CD4-positive, alpha-beta memory T cell (primary cell): ENCODE results near the gene ARHGAP1. TPM values are rescaled to one million over a fixed set of nuclear protein-coding genes. Genes with fewer than 3 reads are reported as not detected.

Source experiments
- CTCF ChIA-PET: fragments of 350-600 bp; sonication (Branson Sonifier 250); formaldehyde crosslinking; loops from one replicate; lab custom pipeline; 2021; ENCODE audit warnings: inconsistent platforms; ENCODE audit not compliant: partially characterized antibody; lab: Charles Lee
- POLR2A ChIA-PET: fragments of 350-600 bp; sonication (Branson Sonifier 250); formaldehyde crosslinking; loops from one replicate; lab custom pipeline; 2021; ENCODE audit not compliant: partially characterized antibody; lab: Charles Lee
- DNase-seq, 5 donors: peaks; one replicate each; pipeline versions ENCODE4 v3.0.0 to v3.0.0-alpha.2; 2020 to 2022; ENCODE audit warnings: mixed read lengths in 1 of 5
- H3K27ac ChIP-seq: one replicate; pipeline ENCODE4 v1.7.0; 2013; ENCODE audit warnings: low read depth, low read length
- H3K27me3 ChIP-seq: 2 replicates; pipeline ENCODE4 v1.7.0; 2013; ENCODE audit warnings: mild to moderate bottlenecking, low read length, moderate library complexity; ENCODE audit not compliant: insufficient read depth
- H3K36me3 ChIP-seq: 2 replicates; pipeline ENCODE4 v1.7.0; 2013; ENCODE audit warnings: mild to moderate bottlenecking, low read length, moderate library complexity; ENCODE audit not compliant: insufficient read depth
- H3K4me1 ChIP-seq: 2 replicates; pipeline ENCODE4 v1.7.0; 2013; ENCODE audit warnings: mild to moderate bottlenecking, low read length, moderate library complexity; ENCODE audit not compliant: insufficient read depth
- H3K4me3 ChIP-seq, 2 donors: one replicate each; pipeline ENCODE4 v1.7.0; 2013; ENCODE audit warnings: low read length in 2 of 2, mild to moderate bottlenecking in 1 of 2
- H3K9me3 ChIP-seq, 2 donors: one replicate each; pipeline ENCODE4 v1.7.0; 2013; ENCODE audit warnings: low read length in 2 of 2, control low read depth in 1 of 2; ENCODE audit not compliant: control insufficient read depth in 1 of 2
- H3K27ac Mint-ChIP-seq, 7 donors: one replicate each; pipeline ENCODE4 v1.8.0; 2020 to 2021; ENCODE audit warnings: mixed read lengths in 7 of 7, mild to moderate bottlenecking in 6 of 7, inconsistent platforms in 3 of 7, moderate library complexity in 3 of 7
- H3K27me3 Mint-ChIP-seq, 2 donors: one replicate each; pipeline ENCODE4 v1.8.0; 2020 to 2021; ENCODE audit warnings: mixed read lengths in 2 of 2
- H3K36me3 Mint-ChIP-seq, 2 donors: one replicate each; pipeline ENCODE4 v1.8.0; 2020 to 2021; ENCODE audit warnings: mixed read lengths in 2 of 2, inconsistent platforms in 1 of 2, mild to moderate bottlenecking in 1 of 2
- H3K4me1 Mint-ChIP-seq, 4 donors: one replicate each; pipeline ENCODE4 v1.8.0; 2020 to 2021; ENCODE audit warnings: mixed read lengths in 4 of 4, mild to moderate bottlenecking in 1 of 4
- H3K4me3 Mint-ChIP-seq, 8 donors: one replicate each; pipeline ENCODE4 v1.8.0; 2020 to 2021; ENCODE audit warnings: mixed read lengths in 8 of 8, mild to moderate bottlenecking in 7 of 8, moderate library complexity in 6 of 8, inconsistent platforms in 3 of 8
- H3K9me3 Mint-ChIP-seq, 8 donors: one replicate each; pipeline ENCODE4 v1.8.0; 2020 to 2021; ENCODE audit warnings: mixed read lengths in 8 of 8, mild to moderate bottlenecking in 5 of 8, inconsistent platforms in 3 of 8, moderate library complexity in 1 of 8
- intact Hi-C: fragments of 100-400 bp; cut with micrococcal nuclease; formaldehyde crosslinking; loops from one replicate; pipeline ENCODE4 v1.15.1; 2023
- polyA plus RNA-seq, 2 donors: library from polyadenylated mRNA; unstranded; fragments of 300-500 nt; fragmentation: Illumina TruSeq; gene quantifications; one replicate each; pipeline ENCODE4 v1.2.3, GENCODE V29; 2021
- total RNA-seq, 2 experiments: library from RNA; stranded (reverse); gene quantifications; one replicate each; pipeline ENCODE4 v1.2.3, GENCODE V29; 2021

The ARHGAP1 gene
- total and polyA plus RNA-seq, 4 experiments from 2014 or later = 39.0 to 85.8 (median 66.7) TPM

DNA sequence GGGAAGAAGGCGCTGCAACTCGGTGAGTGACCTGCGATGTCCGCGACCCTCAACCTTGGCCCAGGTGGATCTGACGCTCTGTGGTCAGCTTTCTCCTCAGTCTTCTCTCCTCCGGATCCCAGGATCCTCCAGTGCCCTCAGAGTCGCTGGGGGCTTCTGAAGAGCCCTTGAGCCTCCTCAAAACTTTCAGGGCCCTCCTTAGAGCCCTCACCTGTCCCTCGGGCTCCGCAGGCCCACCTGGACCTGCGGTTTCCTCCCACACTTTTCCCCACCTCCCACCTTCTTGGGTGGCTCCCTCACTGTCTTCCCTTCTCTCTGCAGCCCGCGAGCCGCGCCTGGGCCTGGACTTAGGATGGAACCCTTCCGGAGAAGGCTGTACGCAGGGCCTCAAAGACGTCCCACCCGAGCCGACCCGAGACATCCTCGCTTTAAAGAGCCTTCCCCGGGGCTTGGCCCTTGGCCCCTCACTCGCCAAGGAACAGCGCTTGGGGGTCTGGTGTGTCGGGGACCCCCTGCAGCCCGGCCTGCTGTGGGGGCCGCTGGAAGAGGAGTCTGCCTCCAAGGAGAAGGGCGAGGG is 747 bp upstream of the ARHGAP1 start:
- intact Hi-C loops = loop anchor here (2.0 kb wide), 1 partner anchor 854 kb away; the partner anchor contains the start of gene CRY2
- DNase-seq = no peak
- H3K27ac ChIP-seq = peak overlapping the region; percentile 86

DNA sequence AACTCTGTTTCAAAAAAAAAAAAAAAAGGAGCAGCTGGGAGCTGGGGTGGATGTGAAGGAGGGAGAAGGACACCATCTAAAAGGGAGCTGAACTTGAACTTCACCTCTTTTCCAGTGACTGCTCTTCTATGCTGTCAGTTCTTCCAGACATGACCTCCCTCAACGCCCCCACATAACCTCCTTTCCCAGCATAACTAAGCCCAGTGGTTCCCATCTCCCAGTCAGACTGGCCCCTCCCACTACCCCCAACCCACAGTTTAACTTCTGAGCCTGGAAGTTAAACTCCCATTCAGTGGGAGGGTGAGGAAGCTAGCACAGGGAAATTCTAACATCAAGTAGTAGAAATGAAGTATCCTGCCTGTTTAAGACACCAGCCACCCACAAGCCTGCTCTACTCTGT is 1.8 kb downstream of the ARHGAP1 start:
- intact Hi-C loops = no loop called here
- Histone ChIP-seq H3K4me3 (peak overlapping the region in 1 of 2 donors; percentile 82), H3K36me3 (peaks cover 42% of the 10 kb centered on the region), H3K27ac (no peak overlapping the region), H3K27me3 (no peaks in the 10 kb centered on the region), H3K9me3 (no peaks in the 10 kb centered on the region), H3K4me1 (peaks cover 72% of the 10 kb centered on the region)
- Mint-ChIP-seq H3K27ac (peak overlapping the region in 6 of 7 donors; percentile 42 to 88 (median 72)), H3K36me3 (peaks cover 23 to 60% of the 10 kb centered on the region in 2 donors), H3K4me1 (peaks cover 33 to 85% (median 51%) of the 10 kb centered on the region in 4 donors), H3K27me3 (no peaks in the 10 kb centered on the region), H3K9me3 (peaks cover 0 to 3% (median 0%) of the 10 kb centered on the region in 8 donors), H3K4me3 (peak overlapping the region; percentile 46 to 99 (median 94))
- POLR2A ChIA-PET = interaction anchor here (1.3 to 4.6 kb wide), 5 partner anchors 20 to 81 kb away, joined by 4 to 85 read pairs (median 5); partner anchors contain the start of gene ATG13
- DNase-seq = no peak
- CTCF ChIA-PET = interaction anchor here (0.6 to 7.5 kb wide), 4 partner anchors 22 to 330 kb away, joined by 3 to 61 read pairs (median 8); no protein-coding TSS in a partner anchor

More for the DNA sequence above, 747 bp upstream of the ARHGAP1 start:
- Histone ChIP-seq H3K36me3 (peaks cover 40% of the 10 kb centered on the region), H3K4me1 (peaks cover 59% of the 10 kb centered on the region), H3K9me3 (no peaks in the 10 kb centered on the region), H3K27me3 (no peaks in the 10 kb centered on the region), H3K4me3 (peak overlapping the region; percentile 82 to 98)
- Mint-ChIP-seq H3K4me3 (peak overlapping the region; percentile 92 to 100 (median 99)), H3K36me3 (peaks cover 14 to 58% of the 10 kb centered on the region in 2 donors), H3K27me3 (no peaks in the 10 kb centered on the region), H3K27ac (peak overlapping the region; percentile 88 to 99 (median 96)), H3K9me3 (peaks cover 0 to 3% (median 0%) of the 10 kb centered on the region in 8 donors), H3K4me1 (peaks cover 30 to 65% (median 47%) of the 10 kb centered on the region in 4 donors)
- ChIA-PET POLR2A (interaction anchor here (0.7 to 4.6 kb wide), 16 partner anchors 8 to 877 kb away, joined by 3 to 85 read pairs (median 4); partner anchors contain the start of genes AMBRA1, ATG13, DDB2 and HARBI1), CTCF (interaction anchor here (1.2 to 7.5 kb wide), 5 partner anchors 15 to 107 kb away, joined by 3 to 61 read pairs (median 4); partner anchors contain the start of genes AMBRA1, ATG13 and HARBI1)

DNA sequence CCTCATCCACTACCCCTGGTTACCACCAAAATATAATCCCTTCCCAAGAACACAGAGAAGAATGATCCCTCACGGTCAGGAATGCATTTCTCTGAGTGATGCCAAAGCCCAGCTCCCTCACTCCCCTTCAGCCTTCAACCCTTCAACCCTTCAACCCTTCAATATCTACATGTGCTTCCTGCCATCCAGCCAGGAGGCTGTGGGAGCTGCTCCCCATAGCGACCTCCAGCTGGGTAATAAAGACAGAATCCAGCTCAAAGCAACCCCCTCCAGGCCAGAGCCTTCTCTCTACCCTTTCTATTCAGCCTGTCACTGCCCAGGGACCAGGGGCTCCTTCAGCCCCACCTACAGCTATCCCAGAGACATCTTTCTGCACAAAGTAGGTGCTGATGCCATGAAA is 2.7 kb downstream of the ARHGAP1 start:
- H3K36me3 ChIP-seq = peaks cover 39% of the 10 kb centered on the region
- H3K27me3 ChIP-seq = no peaks in the 10 kb centered on the region
- Mint-ChIP-seq H3K4me1 (peaks cover 27 to 76% (median 44%) of the 10 kb centered on the region in 4 donors), H3K27me3 (no peaks in the 10 kb centered on the region), H3K9me3 (peaks cover 0 to 3% (median 0%) of the 10 kb centered on the region in 8 donors), H3K27ac (peak overlapping the region; percentile 47 to 94 (median 89)), H3K4me3 (peak overlapping the region in 6 of 8 donors; percentile 36 to 67 (median 61)), H3K36me3 (peaks cover 17 to 52% of the 10 kb centered on the region in 2 donors)
- no peak for DNase-seq
- no peak overlapping the region for H3K27ac ChIP-seq
- ChIA-PET POLR2A (interaction anchor here (1.3 to 1.8 kb wide), 3 partner anchors 24 to 80 kb away, joined by 4 to 9 read pairs (median 4); partner anchors contain the start of gene ATG13), CTCF (interaction anchor here (1.0 to 7.5 kb wide), 2 partner anchors 12 to 27 kb away, joined by 4 to 61 read pairs; no protein-coding TSS in a partner anchor)
- no peak overlapping the region for H3K4me3 ChIP-seq
- H3K9me3 ChIP-seq = no peaks in the 10 kb centered on the region
- intact Hi-C loops = no loop called here
- H3K4me1 ChIP-seq = peaks cover 65% of the 10 kb centered on the region

DNA sequence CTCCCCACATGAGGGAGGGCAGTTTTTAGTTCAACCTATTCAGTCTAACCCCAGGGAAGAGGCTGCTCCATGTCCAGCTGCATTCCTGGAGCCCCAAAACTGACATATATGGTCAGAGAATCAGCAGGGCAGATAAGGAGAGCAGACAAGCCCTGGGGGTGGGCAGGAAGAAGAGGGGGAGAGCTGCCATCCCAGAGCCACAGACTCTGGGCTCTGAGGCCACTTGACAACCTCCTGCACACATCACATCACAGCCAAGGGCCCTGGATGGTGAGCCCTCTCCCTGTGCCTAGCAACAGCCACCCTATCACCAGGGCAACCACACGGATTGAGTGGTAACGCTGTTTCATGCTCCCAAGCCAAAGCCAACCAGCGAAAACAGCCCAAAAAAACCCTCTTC is 3.1 kb downstream of the ARHGAP1 start:
- Mint-ChIP-seq H3K27ac (peak overlapping the region in 5 of 7 donors; percentile 50 to 93 (median 89)), H3K36me3 (peaks cover 13 to 48% of the 10 kb centered on the region in 2 donors), H3K4me3 (peak overlapping the region in 3 of 8 donors; percentile 36 to 67 (median 63)), H3K4me1 (peaks cover 25 to 72% (median 41%) of the 10 kb centered on the region in 4 donors), H3K9me3 (peaks cover 0 to 3% (median 0%) of the 10 kb centered on the region in 8 donors), H3K27me3 (no peaks in the 10 kb centered on the region)
- ChIA-PET CTCF (interaction anchor here (1.0 to 7.5 kb wide), 3 partner anchors 11 to 383 kb away, joined by 3 to 61 read pairs (median 4); no protein-coding TSS in a partner anchor), POLR2A (interaction anchor here (1.6 to 1.8 kb wide), 2 partner anchors 26 to 80 kb away, joined by 4 to 9 read pairs; partner anchors contain the start of gene ATG13)
- no peaks in the 10 kb centered on the region for H3K27me3 ChIP-seq
- H3K36me3 ChIP-seq = peaks cover 37% of the 10 kb centered on the region
- no peak overlapping the region for H3K27ac ChIP-seq
- no peak for DNase-seq
- intact Hi-C loops = no loop called here
- peaks cover 61% of the 10 kb centered on the region for H3K4me1 ChIP-seq
- no peak overlapping the region for H3K4me3 ChIP-seq
- no peaks in the 10 kb centered on the region for H3K9me3 ChIP-seq

DNA sequence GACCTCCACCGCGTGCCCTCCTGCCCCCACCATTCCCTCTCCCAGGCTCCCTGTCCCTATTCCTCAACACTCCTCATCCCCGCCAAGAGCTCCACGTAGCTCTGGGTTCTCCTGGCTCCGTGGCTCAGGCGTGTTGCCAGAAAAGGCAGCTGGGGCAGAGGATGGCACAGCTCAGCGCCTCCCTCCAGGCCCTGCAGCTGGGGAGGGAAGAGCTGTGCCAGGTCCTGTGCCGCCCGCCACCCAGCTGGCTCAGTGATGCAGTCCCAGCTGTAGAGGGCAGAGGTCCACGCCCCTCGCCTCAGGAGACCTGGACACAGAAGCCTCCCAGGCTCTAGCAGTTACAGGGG is 4.2 kb downstream of the ARHGAP1 start:
- DNase-seq = no peak
- Histone ChIP-seq H3K9me3 (no peaks in the 10 kb centered on the region), H3K4me3 (no peak overlapping the region), H3K27me3 (no peaks in the 10 kb centered on the region), H3K36me3 (peaks cover 43% of the 10 kb centered on the region), H3K4me1 (peaks cover 50% of the 10 kb centered on the region), H3K27ac (no peak overlapping the region)
- H3K27me3 Mint-ChIP-seq = no peaks in the 10 kb centered on the region
- H3K4me1 Mint-ChIP-seq = peaks cover 20 to 61% (median 32%) of the 10 kb centered on the region in 4 donors
- H3K27ac Mint-ChIP-seq = peak overlapping the region in 2 of 7 donors; percentile 52 to 75
- intact Hi-C loops = no loop called here
- H3K9me3 Mint-ChIP-seq = peaks cover 0 to 3% (median 0%) of the 10 kb centered on the region in 8 donors
- no peak overlapping the region for H3K4me3 Mint-ChIP-seq
- ChIA-PET POLR2A (interaction anchor here (1.1 kb wide), 1 partner anchor 25 kb away, joined by 3 read pairs; no protein-coding TSS in a partner anchor), CTCF (interaction anchor here (7.5 kb wide), 1 partner anchor 25 kb away, joined by 61 read pairs; no protein-coding TSS in a partner anchor)
- peaks cover 13 to 44% of the 10 kb centered on the region in 2 donors for H3K36me3 Mint-ChIP-seq

DNA sequence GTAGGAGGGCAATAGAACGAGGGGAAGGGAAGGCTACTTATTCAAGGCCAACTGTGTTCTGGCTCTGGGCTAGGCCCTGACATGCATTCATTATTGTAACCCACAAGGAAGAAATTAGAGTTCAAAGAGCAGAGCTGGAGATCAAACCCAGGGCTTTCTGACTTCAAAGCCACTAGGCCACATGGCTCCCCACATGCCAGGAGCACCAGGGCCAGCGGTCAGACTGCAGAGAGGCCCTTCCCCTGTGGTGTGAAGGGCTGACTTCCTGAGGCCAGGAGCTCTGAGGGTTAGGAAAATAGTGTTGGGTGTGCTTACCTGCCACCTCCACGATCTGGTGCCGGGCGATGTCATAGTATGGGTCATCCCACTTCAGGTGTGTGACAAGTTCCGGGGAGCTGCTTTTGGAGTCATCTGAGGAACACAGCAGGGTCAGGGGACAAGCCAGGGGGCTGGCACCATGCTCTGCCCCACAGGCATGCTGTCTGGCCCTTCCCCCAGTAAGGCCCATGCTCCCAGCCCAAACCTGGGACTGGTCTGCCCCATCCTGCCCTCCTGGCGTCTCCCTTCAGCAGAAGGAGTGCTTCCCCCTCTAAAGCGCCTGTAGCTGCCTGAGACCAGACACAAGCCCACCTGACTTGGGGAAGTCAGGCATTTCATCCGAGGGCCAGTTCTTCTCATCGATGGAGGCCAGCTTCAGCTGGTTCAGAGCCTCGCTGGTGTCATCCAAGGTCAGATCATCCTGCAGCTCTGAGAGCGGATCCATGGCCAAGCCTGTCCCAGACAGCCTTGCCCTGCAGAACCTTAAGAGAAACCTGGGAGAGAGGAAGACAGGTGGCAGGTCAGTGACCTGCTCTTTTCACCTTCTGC is 4.8 kb downstream of the ARHGAP1 start:
- CTCF ChIA-PET = interaction anchor here (7.5 kb wide), 1 partner anchor 25 kb away, joined by 61 read pairs; no protein-coding TSS in a partner anchor

More for the DNA sequence above, 4.8 kb downstream of the ARHGAP1 start:
- Histone ChIP-seq H3K4me3 (no peak overlapping the region), H3K27ac (no peak overlapping the region), H3K9me3 (no peaks in the 10 kb centered on the region), H3K36me3 (peaks cover 43% of the 10 kb centered on the region), H3K4me1 (peaks cover 49% of the 10 kb centered on the region), H3K27me3 (no peaks in the 10 kb centered on the region)
- Mint-ChIP-seq H3K36me3 (peaks cover 18 to 46% of the 10 kb centered on the region in 2 donors), H3K27me3 (no peaks in the 10 kb centered on the region), H3K27ac (peak overlapping the region in 6 of 7 donors; percentile 50 to 81 (median 62)), H3K4me3 (peak overlapping the region in 1 of 8 donors; percentile 15), H3K4me1 (peaks cover 18 to 58% (median 32%) of the 10 kb centered on the region in 4 donors), H3K9me3 (peaks cover 0 to 2% (median 0%) of the 10 kb centered on the region in 8 donors)
- DNase-seq = no peak
- POLR2A ChIA-PET = interaction anchor here (0.6 to 1.1 kb wide), 2 partner anchors 24 to 100 kb away, joined by 3 read pairs; no protein-coding TSS in a partner anchor
- intact Hi-C loops = no loop called here
